Hepatocyte (in vitro differentiated cells): Measurements from ENCODE around the gene THSD7B.

Experiments used
- EZH2 ChIP-seq: fragments of 200-600 bp; sonication (generic); IDR thresholded peaks from 2 replicates; pipeline ENCODE4 v1.6.1; 2016; ENCODE audit warnings: antibody characterized with exemption, mild to moderate bottlenecking, borderline replicate concordance
- TF ChIP-seq, protein P1 (sequence below): fragments of 200-600 bp; sonication (generic); IDR thresholded peaks from 2 replicates; pipeline ENCODE4 v1.5.1; 2016; ENCODE audit warnings: antibody characterized with exemption, mild to moderate bottlenecking; ENCODE audit not compliant: poor library complexity

GRCh38 chr2:137316075-137316474 is 550.7 kb downstream of the THSD7B start:
- TF ChIP-seq EZH2: no peak
- TF ChIP-seq, protein P1, sequence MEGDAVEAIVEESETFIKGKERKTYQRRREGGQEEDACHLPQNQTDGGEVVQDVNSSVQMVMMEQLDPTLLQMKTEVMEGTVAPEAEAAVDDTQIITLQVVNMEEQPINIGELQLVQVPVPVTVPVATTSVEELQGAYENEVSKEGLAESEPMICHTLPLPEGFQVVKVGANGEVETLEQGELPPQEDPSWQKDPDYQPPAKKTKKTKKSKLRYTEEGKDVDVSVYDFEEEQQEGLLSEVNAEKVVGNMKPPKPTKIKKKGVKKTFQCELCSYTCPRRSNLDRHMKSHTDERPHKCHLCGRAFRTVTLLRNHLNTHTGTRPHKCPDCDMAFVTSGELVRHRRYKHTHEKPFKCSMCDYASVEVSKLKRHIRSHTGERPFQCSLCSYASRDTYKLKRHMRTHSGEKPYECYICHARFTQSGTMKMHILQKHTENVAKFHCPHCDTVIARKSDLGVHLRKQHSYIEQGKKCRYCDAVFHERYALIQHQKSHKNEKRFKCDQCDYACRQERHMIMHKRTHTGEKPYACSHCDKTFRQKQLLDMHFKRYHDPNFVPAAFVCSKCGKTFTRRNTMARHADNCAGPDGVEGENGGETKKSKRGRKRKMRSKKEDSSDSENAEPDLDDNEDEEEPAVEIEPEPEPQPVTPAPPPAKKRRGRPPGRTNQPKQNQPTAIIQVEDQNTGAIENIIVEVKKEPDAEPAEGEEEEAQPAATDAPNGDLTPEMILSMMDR: no peak
